ENCODE data around the gene RBP7.

RBP7 gene

DNA sequence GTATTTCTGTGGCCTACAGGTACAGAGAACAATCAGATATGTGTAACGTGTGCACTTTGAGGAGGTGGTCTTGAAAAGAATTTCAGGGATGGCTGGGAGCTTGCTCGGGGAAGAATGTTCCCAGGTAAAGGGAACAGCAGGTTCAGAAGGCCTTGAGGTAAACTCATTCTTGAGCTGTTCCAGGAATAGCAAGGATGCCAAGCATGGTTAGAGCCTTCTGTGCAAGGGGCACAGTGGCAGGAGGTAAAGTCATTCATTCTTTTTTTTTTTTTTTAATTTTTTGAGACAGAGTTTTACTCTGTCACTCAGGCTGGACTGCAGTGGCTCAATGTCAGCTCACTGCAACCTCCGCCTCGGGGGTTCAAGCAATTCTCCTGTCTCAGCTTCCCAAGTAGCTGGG, 45.7 kb downstream of the RBP7 start:
- Histone ChIP-seq H3K4me1 (ENCODE audit: low read length) (no peaks in the 10 kb centered on the region), H4K20me1 (ENCODE audit: insufficient read depth, low read length) (peaks cover 12% of the 10 kb centered on the region), H3K36me3 (replicated peaks; ENCODE audit: insufficient read depth, low read length) (0 out of 2 replicates have a peak, but pooled peaks cover 3% of the 10 kb centered on the region), H3K9me2 (replicated peaks; ENCODE audit: insufficient read depth, low read length) (no peaks in the 10 kb centered on the region), H3K4me3 (ENCODE audit: low read length) (no peak overlapping the region), H3K27me3 (replicated peaks; ENCODE audit: insufficient read depth, low read length) (no peaks in the 10 kb centered on the region), H3K9me3 (replicated peaks; ENCODE audit: insufficient read depth, low read length) (no peaks in the 10 kb centered on the region), H3K9ac (ENCODE audit: low read length) (no peak overlapping the region), H3K27ac (ENCODE audit: low read length) (no peak overlapping the region), H3K4me2 (ENCODE audit: low read depth, low read length) (no peak overlapping the region), H2AFZ (ENCODE audit: low read length) (no peak overlapping the region), H3F3A (ENCODE audit: insufficient read depth, low read length) (no peaks in the 10 kb centered on the region), H3K79me2 (ENCODE audit: low read length) (peaks cover 99% of the 10 kb centered on the region)
- DNase-seq: no peak
- TF ChIP-seq EZH2 (optimal IDR thresholded peaks at IDR 0.05; ENCODE audit: low read depth, low read length): no peak
- TF ChIP-seq EZH2phosphoT487 (IDR thresholded peaks at IDR 0.05; ENCODE audit: low read length): no peak
- TF ChIP-seq, protein P1, sequence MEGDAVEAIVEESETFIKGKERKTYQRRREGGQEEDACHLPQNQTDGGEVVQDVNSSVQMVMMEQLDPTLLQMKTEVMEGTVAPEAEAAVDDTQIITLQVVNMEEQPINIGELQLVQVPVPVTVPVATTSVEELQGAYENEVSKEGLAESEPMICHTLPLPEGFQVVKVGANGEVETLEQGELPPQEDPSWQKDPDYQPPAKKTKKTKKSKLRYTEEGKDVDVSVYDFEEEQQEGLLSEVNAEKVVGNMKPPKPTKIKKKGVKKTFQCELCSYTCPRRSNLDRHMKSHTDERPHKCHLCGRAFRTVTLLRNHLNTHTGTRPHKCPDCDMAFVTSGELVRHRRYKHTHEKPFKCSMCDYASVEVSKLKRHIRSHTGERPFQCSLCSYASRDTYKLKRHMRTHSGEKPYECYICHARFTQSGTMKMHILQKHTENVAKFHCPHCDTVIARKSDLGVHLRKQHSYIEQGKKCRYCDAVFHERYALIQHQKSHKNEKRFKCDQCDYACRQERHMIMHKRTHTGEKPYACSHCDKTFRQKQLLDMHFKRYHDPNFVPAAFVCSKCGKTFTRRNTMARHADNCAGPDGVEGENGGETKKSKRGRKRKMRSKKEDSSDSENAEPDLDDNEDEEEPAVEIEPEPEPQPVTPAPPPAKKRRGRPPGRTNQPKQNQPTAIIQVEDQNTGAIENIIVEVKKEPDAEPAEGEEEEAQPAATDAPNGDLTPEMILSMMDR (IDR thresholded peaks at IDR 0.05; ENCODE audit: low read length): no peak

DNA sequence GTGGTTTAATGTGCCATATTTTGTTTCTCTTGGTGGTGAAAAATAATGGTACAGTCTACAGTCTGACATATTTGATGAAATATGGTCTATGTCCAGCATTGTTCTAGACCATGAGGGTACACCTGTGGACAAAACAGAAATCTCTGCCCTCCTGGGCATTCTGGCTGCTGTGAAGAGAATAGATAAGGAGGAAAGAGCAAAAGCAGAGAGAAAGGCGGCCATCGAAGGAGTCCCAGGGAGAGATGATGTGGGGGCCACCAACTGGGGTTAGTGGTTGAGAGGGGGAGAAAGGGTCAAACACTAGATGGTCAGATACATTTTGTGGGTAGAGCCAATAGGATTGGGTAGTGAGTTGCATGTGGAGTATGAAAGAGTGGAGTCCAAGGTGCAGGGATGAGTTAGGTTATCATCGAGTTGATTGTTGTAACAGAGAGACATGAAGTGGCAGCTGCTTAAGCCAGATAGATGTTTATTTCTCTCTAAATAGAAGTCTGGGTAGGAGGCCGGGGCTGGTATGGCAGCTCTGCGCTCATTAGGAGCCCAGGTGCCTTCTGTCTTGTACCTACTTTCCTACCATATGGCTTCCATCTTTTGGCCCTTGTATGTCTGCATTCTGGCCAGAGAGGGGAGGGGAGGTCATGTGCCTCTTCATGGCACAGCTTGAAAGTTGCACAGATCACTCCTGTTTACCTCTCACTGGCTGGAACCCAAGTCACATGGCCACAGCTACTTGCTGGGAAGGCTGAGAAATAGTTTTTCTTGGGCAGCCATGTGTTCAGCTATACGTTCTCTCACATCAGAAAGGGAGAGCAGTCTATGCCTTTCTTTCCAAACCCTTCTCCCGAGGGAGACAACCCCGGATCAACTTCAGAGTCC, 48.7 kb downstream of the RBP7 start:
- TF ChIP-seq EZH2phosphoT487 (IDR thresholded peaks at IDR 0.05; ENCODE audit: low read length) (no peak), EZH2 (optimal IDR thresholded peaks at IDR 0.05; ENCODE audit: low read depth, low read length) (no peak)
- TF ChIP-seq, protein P1 (IDR thresholded peaks at IDR 0.05; ENCODE audit: low read length): no peak
- Histone ChIP-seq H3F3A (ENCODE audit: insufficient read depth, low read length) (no peaks in the 10 kb centered on the region), H3K36me3 (replicated peaks; ENCODE audit: insufficient read depth, low read length) (0 out of 2 replicates have a peak, but pooled peaks cover 3% of the 10 kb centered on the region), H2AFZ (ENCODE audit: low read length) (no peak overlapping the region), H4K20me1 (ENCODE audit: insufficient read depth, low read length) (peaks cover 16% of the 10 kb centered on the region), H3K4me2 (ENCODE audit: low read depth, low read length) (no peak overlapping the region), H3K9me2 (replicated peaks; ENCODE audit: insufficient read depth, low read length) (no peaks in the 10 kb centered on the region), H3K9me3 (replicated peaks; ENCODE audit: insufficient read depth, low read length) (no peaks in the 10 kb centered on the region), H3K4me1 (ENCODE audit: low read length) (no peaks in the 10 kb centered on the region), H3K9ac (ENCODE audit: low read length) (no peak overlapping the region), H3K27me3 (replicated peaks; ENCODE audit: insufficient read depth, low read length) (no peaks in the 10 kb centered on the region), H3K79me2 (ENCODE audit: low read length) (peaks cover 100% of the 10 kb centered on the region), H3K27ac (ENCODE audit: low read length) (no peak overlapping the region), H3K4me3 (ENCODE audit: low read length) (no peak overlapping the region)
- no peak for DNase-seq

GRCh38 chr1:10046356-10047085, 49.5 kb downstream of the RBP7 start:
- Histone ChIP-seq H3F3A (ENCODE audit: insufficient read depth, low read length) (no peaks in the 10 kb centered on the region), H3K36me3 (replicated peaks; ENCODE audit: insufficient read depth, low read length) (0 out of 2 replicates have a peak, but pooled peaks cover 3% of the 10 kb centered on the region), H3K27me3 (replicated peaks; ENCODE audit: insufficient read depth, low read length) (no peaks in the 10 kb centered on the region), H3K4me1 (ENCODE audit: low read length) (no peaks in the 10 kb centered on the region), H4K20me1 (ENCODE audit: insufficient read depth, low read length) (peaks cover 16% of the 10 kb centered on the region), H3K4me3 (ENCODE audit: low read length) (no peak overlapping the region), H3K79me2 (ENCODE audit: low read length) (peaks cover 100% of the 10 kb centered on the region), H3K9ac (ENCODE audit: low read length) (no peak overlapping the region), H3K27ac (ENCODE audit: low read length) (no peak overlapping the region), H2AFZ (ENCODE audit: low read length) (no peak overlapping the region), H3K9me3 (replicated peaks; ENCODE audit: insufficient read depth, low read length) (no peaks in the 10 kb centered on the region), H3K9me2 (replicated peaks; ENCODE audit: insufficient read depth, low read length) (no peaks in the 10 kb centered on the region), H3K4me2 (ENCODE audit: low read depth, low read length) (no peak overlapping the region)
- no peak for DNase-seq
- TF ChIP-seq, protein P1 (IDR thresholded peaks at IDR 0.05; ENCODE audit: low read length): no peak
- TF ChIP-seq EZH2 (optimal IDR thresholded peaks at IDR 0.05; ENCODE audit: low read depth, low read length) (no peak), EZH2phosphoT487 (IDR thresholded peaks at IDR 0.05; ENCODE audit: low read length) (no peak)
